Vein endothelial cell (primary cell): ENCODE measurements around the gene PITX1. TPM values are rescaled to one million over a fixed set of nuclear protein-coding genes. Genes with fewer than 3 reads are reported as not detected.

ENCODE experiments used
- total RNA-seq: library from RNA; depleted of rRNA; stranded (reverse); fragments of >200 nt; gene quantifications from 2 replicates; pipeline ENCODE4 v1.2.3, GENCODE V29; 2012

PITX1 gene
- total RNA-seq: 0.10 TPM in 1 of 2 replicates, not detected in the other

DNA sequence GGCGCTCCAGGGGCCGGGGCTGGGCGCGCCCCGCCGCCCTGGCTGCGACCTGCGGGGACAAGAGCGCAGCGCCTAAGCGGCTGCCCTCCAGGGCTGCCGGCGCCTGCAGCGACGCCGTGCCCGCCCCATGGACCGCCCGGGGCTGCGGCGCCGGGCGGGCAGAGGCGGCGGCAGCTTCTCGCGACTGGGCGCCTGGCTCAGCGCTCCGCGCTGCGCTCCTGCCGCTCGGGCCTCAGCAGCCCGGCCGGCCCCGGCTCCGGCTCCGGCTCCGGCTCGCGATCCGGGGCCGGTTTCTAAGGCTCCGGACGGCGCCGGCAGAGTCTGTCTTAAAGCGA is at the start of gene PITX1:
PITX1 (minus strand) TSS at position 328 of the 335 bp plus-strand sequence. CDS start 347 bp downstream, outside the sequence.

Other genes starting within 250 kb of the PITX1 start
- 74.5 and 82.0 TPM in 2 replicates for gene C5orf24, start 188.3 kb downstream of the PITX1 start, total RNA-seq
- gene TXNDC15, start 159.9 kb downstream of the PITX1 start, total RNA-seq: 58.5 and 70.6 TPM in 2 replicates
- 4.9 and 6.4 TPM in 2 replicates for gene PCBD2, start 129.1 kb downstream of the PITX1 start, total RNA-seq
- gene CATSPER3, start 66.3 kb downstream of the PITX1 start, total RNA-seq: under 0.01 TPM in 1 of 2 replicates, not detected in the other